Measurements from ENCODE around the gene BBS10. TPM values are rescaled to one million over a fixed set of nuclear protein-coding genes. Genes with fewer than 3 reads are reported as not detected.

The BBS10 gene
- total RNA-seq, 1 donor from 2014 or later, result 8.2 TPM

- DNase-seq (ENCODE audit: low spot score), result no peak
- no peaks in the 10 kb centered on the region for H3K27me3 Mint-ChIP-seq (ENCODE audit: low read depth)
- no peak overlapping the region for H3K27ac Mint-ChIP-seq (ENCODE audit: unreplicated experiment)
- peaks cover 21% of the 10 kb centered on the region for H3K4me1 Mint-ChIP-seq (ENCODE audit: low read depth)
- TF ChIP-seq CTCF (IDR thresholded peaks at IDR 0.05), result no peak
- H3K4me3 Mint-ChIP-seq (ENCODE audit: unreplicated experiment), result no peak overlapping the region
- H3K36me3 Mint-ChIP-seq (ENCODE audit: low read depth), result no peaks in the 10 kb centered on the region
- no peaks in the 10 kb centered on the region for H3K9me3 Mint-ChIP-seq (ENCODE audit: low read depth)
Measured at GRCh38 chr12:76299536-76300296, 48.5 kb downstream of the BBS10 start.

Other genes with a start within 250 kb of the BBS10 start
- gene OSBPL8, start 211.4 kb upstream of the BBS10 start, total RNA-seq, result 94.2 to 105 TPM (median 95.3 TPM) in 3 replicates

Measured in chondrocyte (in vitro differentiated cells).